GM12873 (cell line): ENCODE results near the gene SSR4.

Source experiments
- CTCF ChIP-seq: IDR thresholded peaks from 2 replicates; pipeline ENCODE4 v1.5.1; 2012; ENCODE audit warnings: low read depth, mild to moderate bottlenecking, moderate library complexity, low read length, control low read depth; ENCODE audit not compliant: insufficient read depth; ENCODE audit errors: missing control alignments

Gene SSR4

GRCh38 chrX:153794018-153794896 is at the start of gene SSR4, which contains the start of gene IDH3G:
Gene SSR4, plus strand, starts transcription at chrX:153794668. Its CDS starts 20 bp downstream, at chrX:153794688.
Gene IDH3G, minus strand, starts transcription at chrX:153794375. Its CDS starts 49 bp downstream, at chrX:153794326.
- TF ChIP-seq CTCF = no peak

- TF ChIP-seq CTCF = no peak
Measured at GRCh38 chrX:153746359-153746758, 48.1 kb upstream of the SSR4 start.

- TF ChIP-seq CTCF = no peak
Measured at GRCh38 chrX:153750127-153750774, 44.2 kb upstream of the SSR4 start.

GRCh38 chrX:153755136-153755535 is 39.3 kb upstream of the SSR4 start:
- no peak for TF ChIP-seq CTCF

GRCh38 chrX:153761863-153762262 is 32.6 kb upstream of the SSR4 start:
- peak; percentile 14 for TF ChIP-seq CTCF

- no peak for TF ChIP-seq CTCF
Measured at GRCh38 chrX:153762626-153763173, 31.8 kb upstream of the SSR4 start.
